SH-SY5Y (cell line): ENCODE results near the gene MAG.

Experiments used
- GATA2 ChIP-seq: IDR thresholded peaks from 2 replicates; pipeline ENCODE4 v1.6.1; 2011; ENCODE audit warnings: mild to moderate bottlenecking, low read depth, low read length
- GATA3 ChIP-seq: IDR thresholded peaks from 2 replicates; pipeline ENCODE4 v1.6.1; 2011; ENCODE audit warnings: low read depth, mild to moderate bottlenecking, low read length, moderate library complexity

MAG gene

GRCh38 chr19:35296644-35297514, 4.9 kb downstream of the MAG start:
- TF ChIP-seq GATA2 (no peak), GATA3 (no peak)

- TF ChIP-seq GATA2 (no peak), GATA3 (no peak)
These were observed 5.5 kb downstream of the MAG start for GRCh38 chr19:35297515-35297848.

GRCh38 chr19:35297922-35298321, 6.0 kb downstream of the MAG start:
- no peak for TF ChIP-seq GATA2
- TF ChIP-seq GATA3 = no peak

- TF ChIP-seq GATA3 (no peak), GATA2 (no peak)
These were observed 6.6 kb downstream of the MAG start for GRCh38 chr19:35298561-35298972.

- no peak for TF ChIP-seq GATA3
- no peak for TF ChIP-seq GATA2
These were observed 7.8 kb downstream of the MAG start for GRCh38 chr19:35299523-35300338.

GRCh38 chr19:35300339-35300649, 8.3 kb downstream of the MAG start:
- no peak for TF ChIP-seq GATA2
- no peak for TF ChIP-seq GATA3

GRCh38 chr19:35301961-35302360, 10.0 kb downstream of the MAG start:
- TF ChIP-seq GATA2 = no peak

- TF ChIP-seq GATA2 (no peak), GATA3 (no peak)
These were observed 10.5 kb downstream of the MAG start for GRCh38 chr19:35302446-35302845.

GRCh38 chr19:35303357-35303915, 11.5 kb downstream of the MAG start:
- TF ChIP-seq GATA3 = no peak
- TF ChIP-seq GATA2 = no peak

- TF ChIP-seq GATA2 (no peak), GATA3 (no peak)
These were observed 12.1 kb downstream of the MAG start for GRCh38 chr19:35304036-35304435.

GRCh38 chr19:35305181-35305580, 13.2 kb downstream of the MAG start:
- TF ChIP-seq GATA3 (no peak), GATA2 (no peak)

GRCh38 chr19:35306473-35307246, 14.7 kb downstream of the MAG start:
- TF ChIP-seq GATA2 (no peak), GATA3 (no peak)

- no peak for TF ChIP-seq GATA2
- no peak for TF ChIP-seq GATA3
These were observed 16.0 kb downstream of the MAG start for GRCh38 chr19:35307931-35308330.

- no peak for TF ChIP-seq GATA3
- no peak for TF ChIP-seq GATA2
These were observed 16.9 kb downstream of the MAG start for GRCh38 chr19:35308910-35309309.
